ENCODE data around the gene PRG3. TPM values are rescaled to one million over a fixed set of nuclear protein-coding genes. Genes with fewer than 3 reads are reported as not detected.

PRG3 gene
- total and polyA plus RNA-seq, 2 experiments from 2014 or later, result not detected

DNA sequence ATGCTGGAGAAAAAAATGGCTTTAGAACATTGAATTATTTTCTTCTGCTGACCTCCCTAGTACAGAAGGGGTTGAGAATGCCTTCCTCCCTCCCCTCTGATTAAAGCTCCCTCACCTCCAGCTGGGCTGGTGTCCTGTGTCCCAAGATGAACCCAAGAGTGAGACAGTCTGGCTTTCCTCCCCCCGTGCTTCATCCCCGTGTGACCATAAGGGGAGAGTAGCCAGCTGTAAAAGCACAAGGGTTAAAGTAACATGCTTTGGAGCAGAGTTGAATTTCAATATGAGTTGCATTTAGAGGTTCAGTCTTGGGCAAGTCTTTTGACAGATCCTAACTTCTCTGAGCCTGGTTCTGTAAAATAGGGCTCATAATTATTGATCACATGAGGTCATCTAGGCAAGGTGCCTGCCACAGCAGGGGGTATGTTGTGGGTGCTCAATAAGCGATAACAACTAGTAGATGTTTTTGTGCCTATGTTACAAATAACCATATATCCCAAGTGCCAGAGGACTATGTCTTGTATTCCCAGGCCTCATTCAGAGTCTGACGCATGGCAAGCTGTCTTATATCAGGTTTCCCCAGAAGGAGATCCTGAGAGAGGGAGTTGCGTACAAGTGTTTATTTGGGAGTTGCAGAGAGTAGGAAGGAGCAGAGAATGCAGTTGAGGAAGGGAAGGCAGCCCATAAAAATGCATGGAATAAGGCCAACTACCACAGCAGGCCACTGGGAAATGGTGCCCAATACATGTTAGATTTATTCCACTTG is 5.4 kb upstream of the PRG3 start:
- no peaks in the 10 kb centered on the region for H3K9me3 ChIP-seq (ENCODE audit: low read depth)
- no peaks in the 10 kb centered on the region for H3K36me3 ChIP-seq (replicated peaks; ENCODE audit: insufficient read depth, low read depth)
- no peak overlapping the region for H3K4me2 ChIP-seq
- H3K79me2 ChIP-seq, result no peaks in the 10 kb centered on the region
- TF ChIP-seq EZH2 (IDR thresholded peaks at IDR 0.05; ENCODE audit: borderline replicate concordance) (no peak), EZH2phosphoT487 (IDR thresholded peaks at IDR 0.05; ENCODE audit: low read depth, severe bottlenecking, unreplicated experiment) (no peak), CTCF (IDR thresholded peaks at IDR 0.05; ENCODE audit: poor library complexity) (no peak)
- 79% methylated on average over 5 of the region's 5 CpGs for WGBS (ENCODE audit: low lambda C conversion rate, missing lambda C conversion rate)
- no peak for DNase-seq (ENCODE audit: low spot score)
- H3K9me2 ChIP-seq (replicated peaks; ENCODE audit: insufficient read depth), result no peaks in the 10 kb centered on the region
- no peak overlapping the region for H2AFZ ChIP-seq
- no peaks in the 10 kb centered on the region for H3K4me1 ChIP-seq (ENCODE audit: insufficient read depth)
- H3K27ac ChIP-seq, result no peak overlapping the region
- no peak overlapping the region for H3K4me3 ChIP-seq
- H3K27me3 ChIP-seq, result peaks cover 11% of the 10 kb centered on the region
- H4K20me1 ChIP-seq (ENCODE audit: insufficient read depth, poor library complexity, severe bottlenecking), result no peaks in the 10 kb centered on the region

- Histone ChIP-seq H3K4me2 (no peak overlapping the region), H3K36me3 (replicated peaks; ENCODE audit: insufficient read depth, low read depth) (no peaks in the 10 kb centered on the region), H3K27ac (no peak overlapping the region), H3K79me2 (no peaks in the 10 kb centered on the region), H4K20me1 (ENCODE audit: insufficient read depth, poor library complexity, severe bottlenecking) (no peaks in the 10 kb centered on the region), H3K9me2 (replicated peaks; ENCODE audit: insufficient read depth) (no peaks in the 10 kb centered on the region), H3K9me3 (ENCODE audit: low read depth) (no peaks in the 10 kb centered on the region), H2AFZ (no peak overlapping the region), H3K4me3 (no peak overlapping the region), H3K4me1 (ENCODE audit: insufficient read depth) (no peaks in the 10 kb centered on the region), H3K27me3 (no peaks in the 10 kb centered on the region)
- TF ChIP-seq EZH2phosphoT487 (IDR thresholded peaks at IDR 0.05; ENCODE audit: low read depth, severe bottlenecking, unreplicated experiment), result no peak
- no peak for TF ChIP-seq EZH2 (IDR thresholded peaks at IDR 0.05; ENCODE audit: borderline replicate concordance)
- TF ChIP-seq CTCF (IDR thresholded peaks at IDR 0.05; ENCODE audit: poor library complexity), result no peak
- peak; percentile 65 for DNase-seq (ENCODE audit: low spot score)
- WGBS (ENCODE audit: low lambda C conversion rate, missing lambda C conversion rate), result 23% methylated on average over 10 of the region's 10 CpGs
Observed at GRCh38 chr11:57379732-57380131, 1.2 kb downstream of the PRG3 start.

GRCh38 chr11:57378186-57378585 is 2.8 kb downstream of the PRG3 start:
- Histone ChIP-seq H3K4me3 (no peak overlapping the region), H3K79me2 (no peaks in the 10 kb centered on the region), H3K36me3 (replicated peaks; ENCODE audit: insufficient read depth, low read depth) (no peaks in the 10 kb centered on the region), H3K9me3 (ENCODE audit: low read depth) (no peaks in the 10 kb centered on the region), H3K9me2 (replicated peaks; ENCODE audit: insufficient read depth) (no peaks in the 10 kb centered on the region), H3K4me1 (ENCODE audit: insufficient read depth) (no peaks in the 10 kb centered on the region), H4K20me1 (ENCODE audit: insufficient read depth, poor library complexity, severe bottlenecking) (no peaks in the 10 kb centered on the region), H3K27ac (no peak overlapping the region), H2AFZ (no peak overlapping the region), H3K27me3 (no peaks in the 10 kb centered on the region), H3K4me2 (no peak overlapping the region)
- TF ChIP-seq CTCF (IDR thresholded peaks at IDR 0.05; ENCODE audit: poor library complexity) (no peak), EZH2phosphoT487 (IDR thresholded peaks at IDR 0.05; ENCODE audit: low read depth, severe bottlenecking, unreplicated experiment) (no peak), EZH2 (IDR thresholded peaks at IDR 0.05; ENCODE audit: borderline replicate concordance) (no peak)
- no peak for DNase-seq (ENCODE audit: low spot score)

All from hepatocyte (in vitro differentiated cells).